Adrenal gland (tissue), 12 donors: ENCODE data around the gene SYT14. TPM values are rescaled to one million over a fixed set of nuclear protein-coding genes. Genes with fewer than 3 reads are reported as not detected.

Experiments
- DNase-seq, 7 donors: peaks; one replicate each; pipeline ENCODE4 v3.0.0-alpha.2; 2019 to 2020
- H3K27ac ChIP-seq, 5 donors: fragments of 200-600 bp; sonication (generic) in 4 of 5; 1 replicate in 3 of 5; 2 replicates in 2 of 5; pipeline versions ENCODE4 v1.5.1 to v1.8.0; 2016 to 2020; ENCODE audit warnings: mild to moderate bottlenecking in 1 of 5
- H3K27me3 ChIP-seq: fragments of 200-600 bp; 2 replicates; pipeline ENCODE4 v1.8.0; 2021
- H3K36me3 ChIP-seq, 2 donors: fragments of 200-600 bp; replicated peaks in 1 of 2; 1 replicate in 1 of 2; 2 replicates in 1 of 2; pipeline versions ENCODE4 v1.5.1 to v1.8.0; 2018 to 2022
- H3K4me1 ChIP-seq, 2 donors: fragments of 200-600 bp; replicated peaks in 1 of 2; 1 replicate in 1 of 2; 2 replicates in 1 of 2; pipeline versions ENCODE4 v1.5.1 to v1.8.0; 2018 to 2021
- H3K4me3 ChIP-seq, 4 donors: fragments of 200-600 bp; sonication (generic) in 3 of 4; one replicate each; pipeline ENCODE4 v1.5.1; 2016 to 2018
- H3K9me3 ChIP-seq, 3 donors: fragments of 200-600 bp; sonication (generic) in 1 of 3; replicated peaks in 1 of 3; 1 replicate in 2 of 3; 2 replicates in 1 of 3; pipeline versions ENCODE4 v1.5.1 to v1.8.0; 2016 to 2021
- POLR2A ChIP-seq, 2 donors: fragments of 450-650 bp; IDR thresholded peaks; one replicate each; pipeline ENCODE4 v1.6.1; 2017; ENCODE audit warnings: antibody characterized with exemption in 2 of 2, mild to moderate bottlenecking in 2 of 2, moderate library complexity in 1 of 2
- WGBS, 4 donors: extraction: QIAGEN DNeasy Blood & Tissue Kit in 2 of 4; methylation state at CpG; one replicate each; pipeline versions ENCODE4 v1.1.5 to v1.1.7; 2013 to 2017; 5-methylcytosine and 5-hydroxymethylcytosine counted together
- intact Hi-C, 2 donors: fragments of 100-400 bp; cut with DNase I; formaldehyde crosslinking; loops; one replicate each; pipeline versions ENCODE4 v1.14.1 to v1.15.0; 2022 to 2023
- polyA plus RNA-seq, 3 donors: library from polyadenylated mRNA; stranded (reverse); fragments of 200-250 nt in 2 of 3; fragments of 350-450 nt in 1 of 3; fragmentation: Illumina TruSeq in 1 of 3; extraction: RNeasy Lipid Tissue Mini Kit (QIAGEN cat#74804) in 1 of 3; gene quantifications; one replicate each; pipeline ENCODE4 v1.2.3, GENCODE V29; 2013 to 2014
- total RNA-seq, 9 donors: library from RNA; depleted of rRNA in 4 of 9; stranded (reverse); fragments of >200 nt in 4 of 9; fragments of 120-200 nt in 1 of 9; fragmentation: NEBNext Ultra II Directional in 1 of 9; extraction: Animal tissue kit (Norgen Biotek cat#: 25700) in 1 of 9; gene quantifications; one replicate each; pipeline versions ENCODE4 v1.1.0 to v1.2.4, GENCODE V29; 2013 to 2023
- TF ChIP-seq, protein P1 (sequence below), 6 experiments: fragments of 450-650 bp in 4 of 6; fragments of 200-600 bp in 2 of 6; sonication (generic) in 1 of 6; IDR thresholded peaks; 1 replicate in 5 of 6; 2 replicates in 1 of 6; pipeline versions ENCODE4 v1.5.1 to v1.8.0; 2016 to 2021; ENCODE audit warnings: antibody characterized with exemption in 6 of 6, mild to moderate bottlenecking in 2 of 6, moderate library complexity in 1 of 6
- donor health status: healthy with polysubstance abuse.
- donor health status: Bipolar disorder and iron deficiency.
- donor health status: DM: yes; HTN: yes; CAD: no.
- donor health status: DM: no; HTN: no; CAD: no.
- donor health status: DM: no; HTN: no; CAD: no.
- donor health status: DM: yes; HTN: yes; CAD: no.

Gene SYT14
- total and polyA plus RNA-seq, 12 donors = 0.57 to 8.1 (median 3.5) TPM

DNA sequence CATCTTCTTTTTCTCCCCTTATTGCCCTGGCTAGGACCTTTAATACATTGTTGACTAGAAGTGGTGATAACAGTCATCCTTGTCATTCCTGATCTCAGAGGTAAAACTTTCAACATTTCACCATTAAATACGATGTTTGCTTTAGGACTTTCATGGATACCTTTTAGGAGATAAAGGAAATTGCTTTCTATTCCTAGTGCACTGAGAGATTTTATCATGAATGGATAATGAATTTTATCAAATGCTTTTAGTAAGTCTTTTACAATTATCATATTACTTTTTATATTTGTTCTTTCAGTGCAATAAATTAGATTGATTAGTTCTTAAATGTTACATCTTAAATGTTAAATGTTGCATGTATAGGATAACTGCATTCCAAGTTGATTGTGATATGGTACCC, 147.3 kb downstream of the SYT14 start:
- no peak for TF ChIP-seq POLR2A (IDR thresholded peaks at IDR 0.05)
- TF ChIP-seq, protein P1, sequence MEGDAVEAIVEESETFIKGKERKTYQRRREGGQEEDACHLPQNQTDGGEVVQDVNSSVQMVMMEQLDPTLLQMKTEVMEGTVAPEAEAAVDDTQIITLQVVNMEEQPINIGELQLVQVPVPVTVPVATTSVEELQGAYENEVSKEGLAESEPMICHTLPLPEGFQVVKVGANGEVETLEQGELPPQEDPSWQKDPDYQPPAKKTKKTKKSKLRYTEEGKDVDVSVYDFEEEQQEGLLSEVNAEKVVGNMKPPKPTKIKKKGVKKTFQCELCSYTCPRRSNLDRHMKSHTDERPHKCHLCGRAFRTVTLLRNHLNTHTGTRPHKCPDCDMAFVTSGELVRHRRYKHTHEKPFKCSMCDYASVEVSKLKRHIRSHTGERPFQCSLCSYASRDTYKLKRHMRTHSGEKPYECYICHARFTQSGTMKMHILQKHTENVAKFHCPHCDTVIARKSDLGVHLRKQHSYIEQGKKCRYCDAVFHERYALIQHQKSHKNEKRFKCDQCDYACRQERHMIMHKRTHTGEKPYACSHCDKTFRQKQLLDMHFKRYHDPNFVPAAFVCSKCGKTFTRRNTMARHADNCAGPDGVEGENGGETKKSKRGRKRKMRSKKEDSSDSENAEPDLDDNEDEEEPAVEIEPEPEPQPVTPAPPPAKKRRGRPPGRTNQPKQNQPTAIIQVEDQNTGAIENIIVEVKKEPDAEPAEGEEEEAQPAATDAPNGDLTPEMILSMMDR (IDR thresholded peaks at IDR 0.05) = no peak
- H3K27ac ChIP-seq = no peak overlapping the region
- no peaks in the 10 kb centered on the region for H3K9me3 ChIP-seq
- WGBS, 4 donors = 73 to 80% (median 77%) methylated on average over 1 of the region's 1 CpG
- H3K27me3 ChIP-seq = no peaks in the 10 kb centered on the region
- no peak overlapping the region for H3K4me3 ChIP-seq
- no peaks in the 10 kb centered on the region for H3K4me1 ChIP-seq
- no peak for DNase-seq
- H3K36me3 ChIP-seq = no peaks in the 10 kb centered on the region
- intact Hi-C loops = no loop called here

DNA sequence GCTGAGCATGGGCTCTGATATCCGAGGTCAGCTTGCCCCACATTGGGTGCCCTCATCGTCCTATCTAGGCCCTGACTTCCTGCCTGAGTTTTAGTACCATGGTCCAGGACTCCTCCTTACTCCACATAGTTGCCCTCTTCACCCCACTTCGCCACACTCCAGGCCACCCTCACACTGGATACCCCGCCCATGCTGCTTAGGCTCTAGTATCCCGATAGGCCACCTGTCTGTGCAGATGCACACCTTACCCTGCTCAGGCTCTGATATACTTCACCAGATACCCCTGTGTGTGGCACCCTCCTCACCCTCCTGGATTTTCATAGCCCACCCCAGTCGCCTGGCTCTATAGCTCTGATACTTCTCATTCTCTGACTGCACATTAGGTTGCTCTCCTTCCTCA, 149.0 kb downstream of the SYT14 start:
- 85 to 94% (median 90%) methylated on average over 6 of the region's 6 CpGs for WGBS, 4 donors
- DNase-seq = no peak

DNA sequence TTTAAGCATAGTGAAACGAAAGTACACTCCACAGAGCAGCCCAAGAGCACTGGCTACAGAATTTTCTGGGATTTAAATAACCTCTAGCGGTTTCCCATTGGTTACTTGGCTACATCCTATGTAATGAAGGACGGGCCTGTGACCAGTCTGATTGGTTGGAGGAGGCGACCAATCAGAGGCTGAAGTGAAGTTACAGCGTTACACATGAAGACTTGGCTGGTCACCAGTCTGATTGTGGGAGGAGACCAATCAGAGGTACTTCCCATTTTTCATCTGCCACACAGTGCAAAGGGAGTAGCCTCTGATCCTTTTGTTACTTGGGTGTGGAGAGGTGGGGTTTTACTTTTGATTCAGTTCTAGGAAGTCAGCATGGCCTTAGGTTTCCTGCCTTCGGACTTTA, 151.8 kb downstream of the SYT14 start:
- 86 to 93% (median 91%) methylated on average over 6 of the region's 6 CpGs for WGBS, 4 donors
- Histone ChIP-seq H3K9me3 (no peaks in the 10 kb centered on the region), H3K36me3 (no peaks in the 10 kb centered on the region), H3K27me3 (no peaks in the 10 kb centered on the region), H3K4me3 (no peak overlapping the region), H3K27ac (no peak overlapping the region), H3K4me1 (no peaks in the 10 kb centered on the region)
- TF ChIP-seq, protein P1 (IDR thresholded peaks at IDR 0.05) = no peak
- no peak for TF ChIP-seq POLR2A (IDR thresholded peaks at IDR 0.05)
- no peak for DNase-seq
- intact Hi-C loops = no loop called here

More for the DNA sequence above, 149.0 kb downstream of the SYT14 start:
- H3K27me3 ChIP-seq = no peaks in the 10 kb centered on the region
- no peaks in the 10 kb centered on the region for H3K36me3 ChIP-seq
- intact Hi-C loops = no loop called here
- TF ChIP-seq POLR2A (IDR thresholded peaks at IDR 0.05) = no peak
- TF ChIP-seq, protein P1 (IDR thresholded peaks at IDR 0.05) = no peak
- no peaks in the 10 kb centered on the region for H3K4me1 ChIP-seq
- no peak overlapping the region for H3K4me3 ChIP-seq
- H3K27ac ChIP-seq = no peak overlapping the region
- H3K9me3 ChIP-seq = no peaks in the 10 kb centered on the region

DNA sequence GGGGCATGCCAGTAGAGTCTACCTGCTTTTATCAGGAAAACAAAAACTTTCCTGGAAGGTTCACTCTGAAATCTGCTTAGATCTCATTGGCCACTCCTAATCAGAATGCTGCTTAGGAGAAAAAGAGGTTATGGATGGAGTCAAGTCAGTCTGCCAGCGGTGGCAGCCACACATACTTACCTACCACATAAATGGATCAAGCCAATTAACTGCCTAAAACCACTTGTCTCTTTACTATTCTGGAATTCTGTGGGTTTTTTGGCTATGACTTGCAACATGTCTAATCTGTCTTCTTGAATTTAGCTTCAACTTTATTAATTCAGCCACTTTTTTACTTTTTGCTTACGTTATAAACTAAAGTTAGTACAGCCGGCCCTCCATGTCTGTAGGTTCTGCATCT, 154.3 kb downstream of the SYT14 start:
- no peak overlapping the region for H3K27ac ChIP-seq
- WGBS, 4 donors = 89 to 98% (median 94%) methylated on average over 3 of the region's 3 CpGs

More for the DNA sequence above, 154.3 kb downstream of the SYT14 start:
- TF ChIP-seq, protein P1 (IDR thresholded peaks at IDR 0.05) = no peak
- no peak for DNase-seq
- Histone ChIP-seq H3K36me3 (no peaks in the 10 kb centered on the region), H3K9me3 (no peaks in the 10 kb centered on the region), H3K4me3 (no peak overlapping the region), H3K4me1 (no peaks in the 10 kb centered on the region), H3K27me3 (no peaks in the 10 kb centered on the region)
- intact Hi-C loops = no loop called here
